HCT116 (cell line): Measurements from ENCODE around the gene KREMEN2. TPM values are rescaled to one million over a fixed set of nuclear protein-coding genes. Genes with fewer than 3 reads are reported as not detected.

Experiments
- ATAC-seq: fragments of 200-7000 bp; cut with Tn5 transposase; 2 replicates; pipeline ENCODE4 v1.9.1; 2020; ENCODE audit warnings: mild to moderate bottlenecking, moderate library complexity
- BruUV-seq: library from RNA; stranded (reverse); fragments of 400-500 nt; replicated peaks from 2 replicates; lab custom pipeline; 2021; lab: Mats Ljungman, UMichigan
- CTCF ChIA-PET: fragments of 300-600 bp; sonication (Branson Sonifier 250); formaldehyde crosslinking; loops from one replicate; lab custom pipeline; 2021; ENCODE audit warnings: antibody characterized with exemption; lab: Charles Lee
- POLR2A ChIA-PET: fragments of 300-600, 350-600 bp; sonication (Branson Sonifier 250); formaldehyde crosslinking; loops from one replicate; lab custom pipeline; 2021; ENCODE audit warnings: antibody characterized with exemption; lab: Charles Lee
- RAD21 ChIA-PET, 2 experiments: fragments of 300-600 bp; sonication (Branson Sonifier 250); formaldehyde crosslinking; loops; one replicate each; lab custom pipeline; 2023; ENCODE audit warnings: low total read pairs in 2 of 2; ENCODE audit not compliant: uncharacterized antibody in 2 of 2, unreplicated experiment in 2 of 2, low non-redundant PET in 1 of 2; lab: Charles Lee
- DNase-seq: peaks from one replicate; pipeline ENCODE4 v3.0.0-alpha.2; 2010; ENCODE audit warnings: low read depth, low spot score
- H2AFZ ChIP-seq: fragments of 200-600 bp; shearing (Covaris generic), sonication (generic); 2 replicates; pipeline ENCODE4 v1.6.1; 2017; ENCODE audit warnings: low read depth, mixed run types, mixed read lengths, antibody characterized with exemption, low read length; ENCODE audit not compliant: poor library complexity, severe bottlenecking
- H3K27ac ChIP-seq: 2 replicates; pipeline ENCODE4 v1.5.1; 2012; ENCODE audit warnings: low read depth, low read length
- H3K27me3 ChIP-seq: fragments of 200-600 bp; sonication (generic); 2 replicates; pipeline ENCODE4 v1.6.1; 2016; ENCODE audit warnings: mixed run types, low read length, mixed read lengths; ENCODE audit not compliant: insufficient read depth
- H3K36me3 ChIP-seq, 2 experiments: fragments of 200-500 bp in 1 of 2; fragments of 200-600 bp in 1 of 2; sonication (Bioruptor generic) in 1 of 2; sonication (generic) in 1 of 2; 2 replicates each; pipeline versions ENCODE4 v1.5.1 to v1.6.1; 2014 to 2016; ENCODE audit warnings: low read length in 2 of 2, inconsistent platforms in 1 of 2, mixed read lengths in 1 of 2, mixed run types in 1 of 2; ENCODE audit not compliant: insufficient read depth in 2 of 2, control insufficient read depth in 1 of 2
- H3K4me1 ChIP-seq, 2 experiments: fragments of 200-600 bp in 1 of 2; sonication (generic) in 1 of 2; 2 replicates each; pipeline versions ENCODE4 v1.5.1 to v1.6.1; 2012 to 2017; ENCODE audit warnings: low read length in 2 of 2, inconsistent platforms in 1 of 2, mild to moderate bottlenecking in 1 of 2, mixed read lengths in 1 of 2, mixed run types in 1 of 2, moderate library complexity in 1 of 2; ENCODE audit not compliant: insufficient read depth in 2 of 2, control insufficient read depth in 1 of 2
- H3K4me2 ChIP-seq: fragments of 200-600 bp; sonication (generic); 2 replicates; pipeline ENCODE4 v1.6.1; 2017; ENCODE audit warnings: mixed run types, low read length, mixed read lengths
- H3K4me3 ChIP-seq, 2 experiments: fragments of 200-600 bp in 1 of 2; sonication (generic) in 1 of 2; replicated peaks in 1 of 2; 2 replicates each; pipeline ENCODE4 v1.5.1; 2011 to 2016; ENCODE audit warnings: low read length in 2 of 2, control low read depth in 1 of 2, low read depth in 1 of 2, mild to moderate bottlenecking in 1 of 2, mixed read lengths in 1 of 2, mixed run types in 1 of 2
- H3K79me2 ChIP-seq: fragments of 200-600 bp; sonication (generic); 2 replicates; pipeline ENCODE4 v1.6.1; 2017; ENCODE audit warnings: mild to moderate bottlenecking, mixed run types, low read length, moderate library complexity, mixed read lengths; ENCODE audit not compliant: insufficient read depth
- H3K9ac ChIP-seq: fragments of 200-600 bp; sonication (generic); 2 replicates; pipeline ENCODE4 v1.6.1; 2016; ENCODE audit warnings: low read length, mixed read lengths
- H3K9me2 ChIP-seq: fragments of 200-600 bp; sonication (generic), shearing (Covaris generic); 2 replicates; pipeline ENCODE4 v1.6.1; 2017; ENCODE audit warnings: mixed run types, mild to moderate bottlenecking, moderate library complexity; ENCODE audit not compliant: insufficient read depth
- H3K9me3 ChIP-seq, 2 experiments: fragments of 200-500 bp in 1 of 2; fragments of 200-600 bp in 1 of 2; sonication (Bioruptor generic) in 1 of 2; sonication (generic) in 1 of 2; 2 replicates each; pipeline ENCODE4 v1.6.1; 2014 to 2017; ENCODE audit warnings: low read length in 2 of 2, mixed read lengths in 2 of 2, inconsistent platforms in 1 of 2, low read depth in 1 of 2, mild to moderate bottlenecking in 1 of 2, mixed run types in 1 of 2, moderate library complexity in 1 of 2; ENCODE audit not compliant: control insufficient read depth in 1 of 2, insufficient read depth in 1 of 2
- H4K20me1 ChIP-seq: fragments of 200-600 bp; sonication (generic), shearing (Covaris generic); 2 replicates; pipeline ENCODE4 v1.6.1; 2017; ENCODE audit warnings: mixed run types, mild to moderate bottlenecking, moderate library complexity; ENCODE audit not compliant: insufficient read depth
- CEBPB ChIP-seq: IDR thresholded peaks from 2 replicates; pipeline ENCODE4 v1.6.1; 2012; ENCODE audit warnings: low read depth
- EGR1 ChIP-seq: IDR thresholded peaks from 2 replicates; pipeline ENCODE4 v1.6.1; 2012; ENCODE audit warnings: low read depth
- EZH2 ChIP-seq: fragments of 200-600 bp; sonication (generic); IDR thresholded peaks from 2 replicates; pipeline ENCODE4 v1.6.1; 2017; ENCODE audit warnings: antibody characterized with exemption, mixed run types
- EZH2phosphoT487 ChIP-seq: fragments of 200-600 bp; IDR thresholded peaks from 2 replicates; pipeline ENCODE4 v1.6.1; 2018; ENCODE audit warnings: antibody characterized with exemption, borderline replicate concordance
- FOSL1 ChIP-seq: IDR thresholded peaks from 2 replicates; pipeline ENCODE4 v1.6.1; 2012; ENCODE audit warnings: low read depth
- POLR2AphosphoS5 ChIP-seq: IDR thresholded peaks from 2 replicates; pipeline ENCODE4 v1.6.1; 2011; ENCODE audit warnings: mild to moderate bottlenecking, low read depth, low read length, moderate library complexity
- SIN3A ChIP-seq: IDR thresholded peaks from 2 replicates; pipeline ENCODE4 v1.6.1; 2012; ENCODE audit warnings: low read depth
- SP1 ChIP-seq: IDR thresholded peaks from 2 replicates; pipeline ENCODE4 v1.6.1; 2012; ENCODE audit warnings: low read depth
- YY1 ChIP-seq: IDR thresholded peaks from 2 replicates; pipeline ENCODE4 v1.6.1; 2011; ENCODE audit warnings: low read length, low read depth, moderate library complexity, mild to moderate bottlenecking; ENCODE audit not compliant: insufficient replicate concordance; ENCODE audit errors: extremely low read depth
- intact Hi-C: fragments of 100-400 bp; cut with micrococcal nuclease; formaldehyde crosslinking; loops from 2 replicates; pipeline ENCODE4 v1.10.0; 2022
- total RNA-seq: library from RNA; stranded (reverse); gene quantifications from one replicate; pipeline ENCODE4 v1.2.1, GENCODE V29; 2021; ENCODE audit not compliant: unreplicated experiment
- TF ChIP-seq, protein P1 (sequence below), 3 experiments: fragments of 200-600 bp in 1 of 3; sonication (generic) in 1 of 3; IDR thresholded peaks in 2 of 3; conservative IDR thresholded peaks in 1 of 3; 2 replicates each; pipeline ENCODE4 v1.5.1; 2012 to 2017; ENCODE audit warnings: low read depth in 2 of 3, low read length in 2 of 3, antibody characterized with exemption in 1 of 3, borderline replicate concordance in 1 of 3, control low read depth in 1 of 3, mild to moderate bottlenecking in 1 of 3, mixed read lengths in 1 of 3, mixed run types in 1 of 3, moderate library complexity in 1 of 3; ENCODE audit not compliant: insufficient read depth in 1 of 3
- TF ChIP-seq, protein P2 (sequence below): IDR thresholded peaks from 2 replicates; pipeline ENCODE4 v1.6.1; 2012
- TF ChIP-seq, protein P3 (sequence below): IDR thresholded peaks from 2 replicates; pipeline ENCODE4 v1.6.1; 2012; ENCODE audit warnings: low read depth

Gene KREMEN2
- total RNA-seq, 1 experiment from 2014 or later: 14.1 TPM

DNA sequence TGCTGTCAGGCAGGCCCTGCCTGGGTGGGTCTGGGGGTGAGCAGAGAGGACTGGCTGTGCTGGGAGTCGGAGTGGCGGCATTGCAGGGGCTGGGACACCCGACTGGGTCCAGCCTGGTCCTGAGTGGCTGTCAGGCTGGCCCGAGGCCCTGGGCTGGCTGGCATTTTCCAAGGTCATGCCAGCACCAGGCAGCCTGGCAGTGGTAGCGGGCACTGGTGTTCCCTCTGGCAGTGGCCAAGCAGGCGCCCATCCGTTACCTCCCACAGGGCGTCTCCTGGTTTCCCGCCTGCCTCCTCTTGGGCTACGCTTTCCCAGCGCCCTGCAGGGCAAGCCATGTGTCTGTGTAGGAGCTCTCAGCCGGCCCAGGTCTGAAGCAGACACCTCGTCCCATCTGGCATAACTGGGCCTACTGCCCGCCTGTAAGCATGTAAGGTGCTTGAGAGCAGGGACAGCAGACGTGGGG is 21.8 kb downstream of the KREMEN2 start:
- Histone ChIP-seq H3K4me1 (peaks cover 24 to 46% of the 10 kb centered on the region in 2 experiments), H3K9ac (no peak overlapping the region)
- POLR2A ChIA-PET: interaction anchor here (1.5 kb wide), 1 partner anchor 34 kb away, joined by 3 read pairs; the partner anchor contains the start of gene TNFRSF12A
- TF ChIP-seq SP1: no peak
- TF ChIP-seq POLR2AphosphoS5: no peak
- TF ChIP-seq EGR1: no peak
- TF ChIP-seq SIN3A: no peak
- TF ChIP-seq, protein P1, sequence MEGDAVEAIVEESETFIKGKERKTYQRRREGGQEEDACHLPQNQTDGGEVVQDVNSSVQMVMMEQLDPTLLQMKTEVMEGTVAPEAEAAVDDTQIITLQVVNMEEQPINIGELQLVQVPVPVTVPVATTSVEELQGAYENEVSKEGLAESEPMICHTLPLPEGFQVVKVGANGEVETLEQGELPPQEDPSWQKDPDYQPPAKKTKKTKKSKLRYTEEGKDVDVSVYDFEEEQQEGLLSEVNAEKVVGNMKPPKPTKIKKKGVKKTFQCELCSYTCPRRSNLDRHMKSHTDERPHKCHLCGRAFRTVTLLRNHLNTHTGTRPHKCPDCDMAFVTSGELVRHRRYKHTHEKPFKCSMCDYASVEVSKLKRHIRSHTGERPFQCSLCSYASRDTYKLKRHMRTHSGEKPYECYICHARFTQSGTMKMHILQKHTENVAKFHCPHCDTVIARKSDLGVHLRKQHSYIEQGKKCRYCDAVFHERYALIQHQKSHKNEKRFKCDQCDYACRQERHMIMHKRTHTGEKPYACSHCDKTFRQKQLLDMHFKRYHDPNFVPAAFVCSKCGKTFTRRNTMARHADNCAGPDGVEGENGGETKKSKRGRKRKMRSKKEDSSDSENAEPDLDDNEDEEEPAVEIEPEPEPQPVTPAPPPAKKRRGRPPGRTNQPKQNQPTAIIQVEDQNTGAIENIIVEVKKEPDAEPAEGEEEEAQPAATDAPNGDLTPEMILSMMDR (IDR thresholded peaks at IDR 0.05 in 2 of 3, conservative IDR thresholded peaks at IDR 0.05 in 1 of 3; ENCODE audit: borderline replicate concordance in 1 of 3, insufficient read depth in 1 of 3, low read depth in 2 of 3, low read length in 2 of 3): no peak
- no peak for TF ChIP-seq YY1
- TF ChIP-seq CEBPB: no peak
- TF ChIP-seq EZH2phosphoT487: no peak
- TF ChIP-seq FOSL1: no peak
- TF ChIP-seq, protein P2, sequence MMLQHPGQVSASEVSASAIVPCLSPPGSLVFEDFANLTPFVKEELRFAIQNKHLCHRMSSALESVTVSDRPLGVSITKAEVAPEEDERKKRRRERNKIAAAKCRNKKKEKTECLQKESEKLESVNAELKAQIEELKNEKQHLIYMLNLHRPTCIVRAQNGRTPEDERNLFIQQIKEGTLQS: no peak
- TF ChIP-seq, protein P3, sequence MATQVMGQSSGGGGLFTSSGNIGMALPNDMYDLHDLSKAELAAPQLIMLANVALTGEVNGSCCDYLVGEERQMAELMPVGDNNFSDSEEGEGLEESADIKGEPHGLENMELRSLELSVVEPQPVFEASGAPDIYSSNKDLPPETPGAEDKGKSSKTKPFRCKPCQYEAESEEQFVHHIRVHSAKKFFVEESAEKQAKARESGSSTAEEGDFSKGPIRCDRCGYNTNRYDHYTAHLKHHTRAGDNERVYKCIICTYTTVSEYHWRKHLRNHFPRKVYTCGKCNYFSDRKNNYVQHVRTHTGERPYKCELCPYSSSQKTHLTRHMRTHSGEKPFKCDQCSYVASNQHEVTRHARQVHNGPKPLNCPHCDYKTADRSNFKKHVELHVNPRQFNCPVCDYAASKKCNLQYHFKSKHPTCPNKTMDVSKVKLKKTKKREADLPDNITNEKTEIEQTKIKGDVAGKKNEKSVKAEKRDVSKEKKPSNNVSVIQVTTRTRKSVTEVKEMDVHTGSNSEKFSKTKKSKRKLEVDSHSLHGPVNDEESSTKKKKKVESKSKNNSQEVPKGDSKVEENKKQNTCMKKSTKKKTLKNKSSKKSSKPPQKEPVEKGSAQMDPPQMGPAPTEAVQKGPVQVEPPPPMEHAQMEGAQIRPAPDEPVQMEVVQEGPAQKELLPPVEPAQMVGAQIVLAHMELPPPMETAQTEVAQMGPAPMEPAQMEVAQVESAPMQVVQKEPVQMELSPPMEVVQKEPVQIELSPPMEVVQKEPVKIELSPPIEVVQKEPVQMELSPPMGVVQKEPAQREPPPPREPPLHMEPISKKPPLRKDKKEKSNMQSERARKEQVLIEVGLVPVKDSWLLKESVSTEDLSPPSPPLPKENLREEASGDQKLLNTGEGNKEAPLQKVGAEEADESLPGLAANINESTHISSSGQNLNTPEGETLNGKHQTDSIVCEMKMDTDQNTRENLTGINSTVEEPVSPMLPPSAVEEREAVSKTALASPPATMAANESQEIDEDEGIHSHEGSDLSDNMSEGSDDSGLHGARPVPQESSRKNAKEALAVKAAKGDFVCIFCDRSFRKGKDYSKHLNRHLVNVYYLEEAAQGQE: no peak
- no peak for TF ChIP-seq EZH2
- TF ChIP-seq, all 23 proteins: peak for 0
- ChIA-PET CTCF (interaction anchor here (1.1 kb wide), 1 partner anchor 46 kb away, joined by 3 read pairs; no protein-coding TSS in a partner anchor), RAD21 (no interaction called here)
- BruUV-seq: no TSS peak
- H3K9me3 ChIP-seq: no peaks in the 10 kb centered on the region
- H3K4me2 ChIP-seq: no peak overlapping the region
- no peaks in the 10 kb centered on the region for H3K9me2 ChIP-seq
- DNase-seq: no peak
- intact Hi-C loops: no loop called here
- no peak for ATAC-seq
- H3K4me3 ChIP-seq: no peak overlapping the region
- no peaks in the 10 kb centered on the region for H3K27me3 ChIP-seq
- no peaks in the 10 kb centered on the region for H4K20me1 ChIP-seq
- no peak overlapping the region for H3K27ac ChIP-seq
- H3K36me3 ChIP-seq: no peaks in the 10 kb centered on the region
- H2AFZ ChIP-seq: no peak overlapping the region
- no peaks in the 10 kb centered on the region; the same call in 1 of the 2 replicates for H3K79me2 ChIP-seq
